ENCODE results near the gene PYGB.
A peak's percentile ranks its signal among the peaks of the same experiment; 100 is the strongest.

PYGB gene

GRCh38 chr20:25246182-25246999 lies 1.5 kb upstream of the PYGB start:
- peak overlapping the region; percentile 89 for H3K9ac ChIP-seq (ENCODE audit: low read length)
- no peaks in the 10 kb centered on the region for H3K27me3 ChIP-seq (replicated peaks; ENCODE audit: control insufficient read depth, insufficient read depth, low read length)
- peaks cover 46% of the 10 kb centered on the region for H3K4me1 ChIP-seq (ENCODE audit: control insufficient read depth, insufficient read depth, low read length)
- H3K36me3 ChIP-seq (ENCODE audit: control insufficient read depth, insufficient read depth, low read length, severe bottlenecking), result no peaks in the 10 kb centered on the region
- peak overlapping the region; percentile 93 for H3K4me3 ChIP-seq (ENCODE audit: low read length)
- DNase-seq (ENCODE audit: low read depth), result no peak
- H3K9me3 ChIP-seq (ENCODE audit: control insufficient read depth, low read length), result no peaks in the 10 kb centered on the region

GRCh38 chr20:25247000-25247517 lies 826 bp upstream of the PYGB start:
- Histone ChIP-seq H3K36me3 (ENCODE audit: control insufficient read depth, insufficient read depth, low read length, severe bottlenecking) (no peaks in the 10 kb centered on the region), H3K9ac (ENCODE audit: low read length) (peak overlapping the region; percentile 89), H3K9me3 (ENCODE audit: control insufficient read depth, low read length) (no peaks in the 10 kb centered on the region), H3K27me3 (replicated peaks; ENCODE audit: control insufficient read depth, insufficient read depth, low read length) (no peaks in the 10 kb centered on the region), H3K4me1 (ENCODE audit: control insufficient read depth, insufficient read depth, low read length) (peaks cover 53% of the 10 kb centered on the region), H3K4me3 (ENCODE audit: low read length) (peak overlapping the region; percentile 93)
- DNase-seq (ENCODE audit: low read depth), result peak; percentile 78

GRCh38 chr20:25247518-25247955 lies 348 bp upstream of the PYGB start:
- no peaks in the 10 kb centered on the region for H3K27me3 ChIP-seq (replicated peaks; ENCODE audit: control insufficient read depth, insufficient read depth, low read length)
- peak; percentile 56 for DNase-seq (ENCODE audit: low read depth)
- no peaks in the 10 kb centered on the region for H3K9me3 ChIP-seq (ENCODE audit: control insufficient read depth, low read length)
- H3K4me3 ChIP-seq (ENCODE audit: low read length), result peak overlapping the region; percentile 93
- H3K36me3 ChIP-seq (ENCODE audit: control insufficient read depth, insufficient read depth, low read length, severe bottlenecking), result no peaks in the 10 kb centered on the region
- H3K9ac ChIP-seq (ENCODE audit: low read length), result peak overlapping the region; percentile 89
- H3K4me1 ChIP-seq (ENCODE audit: control insufficient read depth, insufficient read depth, low read length), result peaks cover 58% of the 10 kb centered on the region

- no peak for DNase-seq (ENCODE audit: low read depth)
- H3K4me1 ChIP-seq (ENCODE audit: control insufficient read depth, insufficient read depth, low read length), result peaks cover 69% of the 10 kb centered on the region
- no peaks in the 10 kb centered on the region for H3K9me3 ChIP-seq (ENCODE audit: control insufficient read depth, low read length)
These were observed 894 bp downstream of the PYGB start for GRCh38 chr20:25248786-25249172.

GRCh38 chr20:25249198-25249931 lies 1.5 kb downstream of the PYGB start:
- Histone ChIP-seq H3K9ac (ENCODE audit: low read length) (peak overlapping the region; percentile 91), H3K36me3 (ENCODE audit: control insufficient read depth, insufficient read depth, low read length, severe bottlenecking) (no peaks in the 10 kb centered on the region), H3K27me3 (replicated peaks; ENCODE audit: control insufficient read depth, insufficient read depth, low read length) (no peaks in the 10 kb centered on the region), H3K4me1 (ENCODE audit: control insufficient read depth, insufficient read depth, low read length) (peaks cover 69% of the 10 kb centered on the region), H3K4me3 (ENCODE audit: low read length) (peak overlapping the region; percentile 93), H3K9me3 (ENCODE audit: control insufficient read depth, low read length) (no peaks in the 10 kb centered on the region)
- peak; percentile 49 for DNase-seq (ENCODE audit: low read depth)

More at GRCh38 chr20:25248786-25249172, 894 bp downstream of the PYGB start:
- H3K9ac ChIP-seq (ENCODE audit: low read length), result peak overlapping the region; percentile 91
- no peaks in the 10 kb centered on the region for H3K27me3 ChIP-seq (replicated peaks; ENCODE audit: control insufficient read depth, insufficient read depth, low read length)
- H3K4me3 ChIP-seq (ENCODE audit: low read length), result peak overlapping the region; percentile 93
- H3K36me3 ChIP-seq (ENCODE audit: control insufficient read depth, insufficient read depth, low read length, severe bottlenecking), result no peaks in the 10 kb centered on the region

- H3K4me3 ChIP-seq (ENCODE audit: low read length), result peak overlapping the region; percentile 93
- peaks cover 76% of the 10 kb centered on the region for H3K4me1 ChIP-seq (ENCODE audit: control insufficient read depth, insufficient read depth, low read length)
- H3K36me3 ChIP-seq (ENCODE audit: control insufficient read depth, insufficient read depth, low read length, severe bottlenecking), result peaks cover 2% of the 10 kb centered on the region
- no peaks in the 10 kb centered on the region for H3K27me3 ChIP-seq (replicated peaks; ENCODE audit: control insufficient read depth, insufficient read depth, low read length)
- DNase-seq (ENCODE audit: low read depth), result no peak
- H3K9ac ChIP-seq (ENCODE audit: low read length), result peak overlapping the region; percentile 30
- H3K9me3 ChIP-seq (ENCODE audit: control insufficient read depth, low read length), result no peaks in the 10 kb centered on the region
These were observed 2.6 kb downstream of the PYGB start for GRCh38 chr20:25250508-25250907.

- peaks cover 2% of the 10 kb centered on the region for H3K36me3 ChIP-seq (ENCODE audit: control insufficient read depth, insufficient read depth, low read length, severe bottlenecking)
- peak overlapping the region; percentile 93 for H3K4me3 ChIP-seq (ENCODE audit: low read length)
- peak overlapping the region; percentile 30 for H3K9ac ChIP-seq (ENCODE audit: low read length)
- no peaks in the 10 kb centered on the region for H3K9me3 ChIP-seq (ENCODE audit: control insufficient read depth, low read length)
- DNase-seq (ENCODE audit: low read depth), result no peak
- no peaks in the 10 kb centered on the region for H3K27me3 ChIP-seq (replicated peaks; ENCODE audit: control insufficient read depth, insufficient read depth, low read length)
- H3K4me1 ChIP-seq (ENCODE audit: control insufficient read depth, insufficient read depth, low read length), result peaks cover 76% of the 10 kb centered on the region
These were observed 3.1 kb downstream of the PYGB start for GRCh38 chr20:25251019-25251418.

GRCh38 chr20:25251558-25251957 lies 3.7 kb downstream of the PYGB start:
- H3K4me1 ChIP-seq (ENCODE audit: control insufficient read depth, insufficient read depth, low read length), result peaks cover 76% of the 10 kb centered on the region
- no peaks in the 10 kb centered on the region for H3K9me3 ChIP-seq (ENCODE audit: control insufficient read depth, low read length)
- peaks cover 2% of the 10 kb centered on the region for H3K36me3 ChIP-seq (ENCODE audit: control insufficient read depth, insufficient read depth, low read length, severe bottlenecking)
- H3K4me3 ChIP-seq (ENCODE audit: low read length), result peak overlapping the region; percentile 36
- no peak overlapping the region for H3K9ac ChIP-seq (ENCODE audit: low read length)
- no peaks in the 10 kb centered on the region for H3K27me3 ChIP-seq (replicated peaks; ENCODE audit: control insufficient read depth, insufficient read depth, low read length)
- DNase-seq (ENCODE audit: low read depth), result peak; percentile 43

- H3K36me3 ChIP-seq (ENCODE audit: control insufficient read depth, insufficient read depth, low read length, severe bottlenecking), result peaks cover 2% of the 10 kb centered on the region
- no peaks in the 10 kb centered on the region for H3K9me3 ChIP-seq (ENCODE audit: control insufficient read depth, low read length)
- H3K9ac ChIP-seq (ENCODE audit: low read length), result no peak overlapping the region
- peak overlapping the region; percentile 36 for H3K4me3 ChIP-seq (ENCODE audit: low read length)
- no peaks in the 10 kb centered on the region for H3K27me3 ChIP-seq (replicated peaks; ENCODE audit: control insufficient read depth, insufficient read depth, low read length)
- no peak for DNase-seq (ENCODE audit: low read depth)
- H3K4me1 ChIP-seq (ENCODE audit: control insufficient read depth, insufficient read depth, low read length), result peaks cover 76% of the 10 kb centered on the region
These were observed 4.4 kb downstream of the PYGB start for GRCh38 chr20:25252230-25252651.

GRCh38 chr20:25252686-25253421 lies 5.0 kb downstream of the PYGB start:
- peaks cover 76% of the 10 kb centered on the region for H3K4me1 ChIP-seq (ENCODE audit: control insufficient read depth, insufficient read depth, low read length)
- no peaks in the 10 kb centered on the region for H3K27me3 ChIP-seq (replicated peaks; ENCODE audit: control insufficient read depth, insufficient read depth, low read length)
- no peaks in the 10 kb centered on the region for H3K9me3 ChIP-seq (ENCODE audit: control insufficient read depth, low read length)
- no peak overlapping the region for H3K4me3 ChIP-seq (ENCODE audit: low read length)
- no peak overlapping the region for H3K9ac ChIP-seq (ENCODE audit: low read length)
- peaks cover 2% of the 10 kb centered on the region for H3K36me3 ChIP-seq (ENCODE audit: control insufficient read depth, insufficient read depth, low read length, severe bottlenecking)
- no peak for DNase-seq (ENCODE audit: low read depth)

Data from adipocyte (in vitro differentiated cells).